Measurements from ENCODE around the gene C22orf31.
A peak's percentile ranks its signal among the peaks of the same experiment; 100 is the strongest.

C22orf31 gene

DNA sequence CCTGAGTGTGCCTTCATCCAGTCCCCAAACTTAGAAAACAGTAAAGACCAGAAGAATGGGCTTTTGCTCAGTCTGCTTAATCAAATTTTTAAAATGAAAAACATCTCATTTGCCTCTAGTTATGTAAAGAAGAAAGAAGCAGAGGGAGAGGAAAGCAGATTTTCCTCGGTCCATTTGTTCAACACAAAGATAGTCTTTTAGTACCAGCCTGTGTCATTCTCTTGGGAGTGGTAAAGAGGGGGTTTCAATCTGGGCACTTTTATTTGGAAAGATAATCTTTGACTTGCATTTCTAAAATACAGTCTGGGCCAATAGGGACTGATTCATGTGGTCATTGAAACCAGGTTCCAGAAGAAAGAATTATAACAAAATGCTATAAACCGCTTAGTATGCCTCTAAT lies 40.7 kb upstream of the C22orf31 start:
- DNase-seq (ENCODE audit: low read depth in 2 of 2): no peak
- H3K4me3 ChIP-seq (replicated peaks in 1 of 2; ENCODE audit: low read depth in 2 of 2, low read length in 2 of 2): no peak overlapping the region
- TF ChIP-seq CTCF (IDR thresholded peaks at IDR 0.05; ENCODE audit: low read depth, low read length): no peak

GRCh38 chr22:29098296-29098695 lies 36.7 kb upstream of the C22orf31 start:
- no peak for DNase-seq (ENCODE audit: low read depth in 2 of 2)
- no peak overlapping the region for H3K4me3 ChIP-seq (replicated peaks in 1 of 2; ENCODE audit: low read depth in 2 of 2, low read length in 2 of 2)
- TF ChIP-seq CTCF (IDR thresholded peaks at IDR 0.05; ENCODE audit: low read depth, low read length): no peak

DNA sequence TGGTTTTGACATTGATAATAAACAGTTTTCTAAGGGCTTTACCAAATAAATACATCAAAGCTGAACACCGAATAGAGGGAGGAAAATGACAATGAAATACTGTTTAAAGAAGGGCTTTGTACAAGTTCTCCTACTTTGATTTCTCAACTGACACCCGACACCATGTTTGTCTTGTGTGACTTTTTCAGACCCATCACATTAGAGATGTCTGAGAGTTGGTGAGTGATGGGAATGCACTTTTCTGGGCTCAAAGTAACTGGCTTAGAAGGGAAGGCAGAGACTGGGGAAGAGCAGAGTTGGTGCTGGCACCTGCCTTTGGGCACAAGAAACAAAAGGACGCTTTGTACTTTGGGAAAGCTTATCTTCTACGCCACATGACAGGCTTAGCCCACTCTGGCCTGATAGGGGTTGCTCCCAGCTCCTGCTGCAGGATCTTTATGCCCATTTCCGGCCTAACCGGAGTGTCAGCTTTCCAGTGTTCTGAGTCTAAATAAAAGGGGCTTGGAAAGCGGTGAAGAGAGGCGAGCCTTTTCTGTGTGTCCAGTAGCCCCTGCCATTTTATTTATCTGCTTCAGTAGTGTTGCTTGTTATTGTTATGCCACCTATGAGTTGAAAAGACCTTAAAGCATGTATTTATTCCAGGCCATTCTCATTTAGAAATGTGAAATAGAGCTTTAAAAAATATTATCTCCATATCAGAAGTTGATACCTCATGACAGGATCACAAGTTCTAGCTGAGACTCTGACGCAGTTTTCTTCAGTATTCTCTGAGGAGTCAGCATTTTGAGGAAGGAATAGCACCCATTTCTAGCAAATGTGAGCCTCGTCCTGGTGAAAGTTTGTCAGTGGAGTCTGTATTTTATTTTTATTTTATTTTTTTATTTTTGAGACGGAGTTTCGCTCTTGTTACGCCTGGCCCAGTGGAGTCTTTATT lies 35.4 kb upstream of the C22orf31 start:
- TF ChIP-seq CTCF (IDR thresholded peaks at IDR 0.05; ENCODE audit: low read depth, low read length): no peak
- no peak overlapping the region for H3K4me3 ChIP-seq (replicated peaks in 1 of 2; ENCODE audit: low read depth in 2 of 2, low read length in 2 of 2)
- DNase-seq (ENCODE audit: low read depth in 2 of 2): peak in 1 of 2 donors; percentile 8

- no peak overlapping the region for H3K4me3 ChIP-seq (replicated peaks in 1 of 2; ENCODE audit: low read depth in 2 of 2, low read length in 2 of 2)
- no peak for TF ChIP-seq CTCF (IDR thresholded peaks at IDR 0.05; ENCODE audit: low read depth, low read length)
- DNase-seq (ENCODE audit: low read depth in 2 of 2): no peak
Measured at GRCh38 chr22:29095459-29095858, 33.8 kb upstream of the C22orf31 start.

- DNase-seq (ENCODE audit: low read depth in 2 of 2): peak in 1 of 2 donors; percentile 75
- TF ChIP-seq CTCF (IDR thresholded peaks at IDR 0.05; ENCODE audit: low read depth, low read length): no peak
- no peak overlapping the region for H3K4me3 ChIP-seq (replicated peaks in 1 of 2; ENCODE audit: low read depth in 2 of 2, low read length in 2 of 2)
Measured at GRCh38 chr22:29093501-29094300, 32.1 kb upstream of the C22orf31 start.

GRCh38 chr22:29093030-29093429 lies 31.4 kb upstream of the C22orf31 start:
- no peak for TF ChIP-seq CTCF (IDR thresholded peaks at IDR 0.05; ENCODE audit: low read depth, low read length)
- DNase-seq (ENCODE audit: low read depth in 2 of 2): no peak
- H3K4me3 ChIP-seq (replicated peaks in 1 of 2; ENCODE audit: low read depth in 2 of 2, low read length in 2 of 2): no peak overlapping the region

All from cardiac fibroblast (primary cell).